ENCODE results near the gene HS3ST5.

Gene HS3ST5

DNA sequence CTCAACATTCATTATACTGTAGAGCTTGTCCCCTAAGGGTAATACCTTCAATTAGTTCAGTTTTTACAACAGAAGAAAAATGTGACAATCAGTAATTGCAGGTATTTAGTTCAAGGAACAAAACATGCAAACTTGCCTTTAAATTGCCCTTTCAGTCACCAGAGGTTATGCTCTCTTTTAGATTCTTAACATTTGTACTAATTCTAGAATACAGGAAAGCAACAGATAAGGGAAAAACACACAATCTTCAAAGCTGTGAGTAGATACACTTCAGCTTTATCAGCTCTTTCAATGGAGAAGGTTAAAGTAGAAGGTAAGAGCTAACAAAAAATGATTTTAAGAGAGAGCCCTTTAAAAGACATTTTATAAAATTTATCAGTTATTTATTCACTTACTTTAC lies 173.1 kb downstream of the HS3ST5 start:
- no peak for DNase-seq (ENCODE audit: low read depth)
- TF ChIP-seq, protein P1, sequence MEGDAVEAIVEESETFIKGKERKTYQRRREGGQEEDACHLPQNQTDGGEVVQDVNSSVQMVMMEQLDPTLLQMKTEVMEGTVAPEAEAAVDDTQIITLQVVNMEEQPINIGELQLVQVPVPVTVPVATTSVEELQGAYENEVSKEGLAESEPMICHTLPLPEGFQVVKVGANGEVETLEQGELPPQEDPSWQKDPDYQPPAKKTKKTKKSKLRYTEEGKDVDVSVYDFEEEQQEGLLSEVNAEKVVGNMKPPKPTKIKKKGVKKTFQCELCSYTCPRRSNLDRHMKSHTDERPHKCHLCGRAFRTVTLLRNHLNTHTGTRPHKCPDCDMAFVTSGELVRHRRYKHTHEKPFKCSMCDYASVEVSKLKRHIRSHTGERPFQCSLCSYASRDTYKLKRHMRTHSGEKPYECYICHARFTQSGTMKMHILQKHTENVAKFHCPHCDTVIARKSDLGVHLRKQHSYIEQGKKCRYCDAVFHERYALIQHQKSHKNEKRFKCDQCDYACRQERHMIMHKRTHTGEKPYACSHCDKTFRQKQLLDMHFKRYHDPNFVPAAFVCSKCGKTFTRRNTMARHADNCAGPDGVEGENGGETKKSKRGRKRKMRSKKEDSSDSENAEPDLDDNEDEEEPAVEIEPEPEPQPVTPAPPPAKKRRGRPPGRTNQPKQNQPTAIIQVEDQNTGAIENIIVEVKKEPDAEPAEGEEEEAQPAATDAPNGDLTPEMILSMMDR (conservative IDR thresholded peaks at IDR 0.05; ENCODE audit: low read depth, low read length), result no peak
- no peak overlapping the region for H3K4me3 ChIP-seq (ENCODE audit: low read depth, low read length)

- no peak for DNase-seq (ENCODE audit: low read depth)
- no peak overlapping the region for H3K4me3 ChIP-seq (ENCODE audit: low read depth, low read length)
- TF ChIP-seq, protein P1 (conservative IDR thresholded peaks at IDR 0.05; ENCODE audit: low read depth, low read length), result no peak
Observed at GRCh38 chr6:114167583-114168576, 174.9 kb downstream of the HS3ST5 start.

GRCh38 chr6:114164207-114164606 lies 178.6 kb downstream of the HS3ST5 start:
- DNase-seq (ENCODE audit: low read depth), result no peak
- TF ChIP-seq, protein P1 (conservative IDR thresholded peaks at IDR 0.05; ENCODE audit: low read depth, low read length), result no peak
- no peak overlapping the region for H3K4me3 ChIP-seq (ENCODE audit: low read depth, low read length)

- no peak overlapping the region for H3K4me3 ChIP-seq (ENCODE audit: low read depth, low read length)
- TF ChIP-seq, protein P1 (conservative IDR thresholded peaks at IDR 0.05; ENCODE audit: low read depth, low read length), result no peak
- DNase-seq (ENCODE audit: low read depth), result no peak
Observed at GRCh38 chr6:114162691-114163347, 180.0 kb downstream of the HS3ST5 start.

- DNase-seq (ENCODE audit: low read depth), result no peak
- TF ChIP-seq, protein P1 (conservative IDR thresholded peaks at IDR 0.05; ENCODE audit: low read depth, low read length), result no peak
- no peak overlapping the region for H3K4me3 ChIP-seq (ENCODE audit: low read depth, low read length)
Observed at GRCh38 chr6:114160881-114161280, 181.9 kb downstream of the HS3ST5 start.

DNA sequence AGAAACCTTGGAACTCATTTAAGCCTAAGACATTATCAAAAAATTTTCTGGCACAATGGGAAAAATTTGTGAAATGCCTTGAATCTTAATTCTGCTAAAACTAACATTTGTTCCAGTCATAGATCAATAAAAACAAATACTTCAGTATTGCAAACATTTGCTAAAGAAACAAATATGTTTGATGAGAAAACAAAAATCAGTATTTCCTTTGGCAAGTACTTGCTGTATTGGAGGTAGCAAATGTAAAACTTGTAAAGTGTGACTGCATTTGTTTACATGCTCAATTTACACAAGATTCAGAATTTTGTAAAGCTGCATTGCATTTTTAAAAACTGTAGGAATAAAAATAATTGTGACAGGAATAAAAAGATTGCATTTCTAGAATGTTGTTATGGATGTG lies 183.1 kb downstream of the HS3ST5 start:
- no peak overlapping the region for H3K4me3 ChIP-seq (ENCODE audit: low read depth, low read length)
- TF ChIP-seq, protein P1 (conservative IDR thresholded peaks at IDR 0.05; ENCODE audit: low read depth, low read length), result no peak
- no peak for DNase-seq (ENCODE audit: low read depth)
